ENCODE results near the gene FAM228A.
"Not testable (repeated sequence)": the region's sequence is repeated elsewhere in the genome, so short reads cannot be mapped to it uniquely, and the experiment has no call there.

FAM228A gene

DNA sequence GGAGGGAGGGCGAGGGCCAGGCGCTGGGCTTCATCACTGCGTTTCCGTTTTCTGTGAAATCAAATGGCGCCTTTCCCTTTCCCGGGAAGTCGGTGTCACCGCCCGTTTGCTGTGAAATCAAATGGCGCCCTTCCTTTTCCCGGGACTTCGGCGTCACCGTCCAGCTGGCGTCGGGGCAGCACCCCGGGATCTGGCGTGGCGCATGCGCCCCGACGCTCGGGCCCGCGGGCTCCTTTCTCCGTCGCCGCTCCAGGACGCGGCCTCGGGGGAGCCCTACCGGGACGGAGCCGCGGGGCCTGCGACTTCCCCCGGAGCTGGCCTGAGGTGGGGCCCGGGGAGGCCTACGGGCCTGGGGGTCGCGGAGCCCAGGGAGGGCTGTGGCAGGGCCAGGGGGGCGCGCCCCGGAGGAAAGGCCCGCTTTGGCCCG, at the start of gene FAM228A:
TSS of gene FAM228A (plus strand) at position 203 of the 427 bp plus-strand sequence. CDS start 428 bp downstream, outside the sequence.
- DNase-seq: no peak

DNA sequence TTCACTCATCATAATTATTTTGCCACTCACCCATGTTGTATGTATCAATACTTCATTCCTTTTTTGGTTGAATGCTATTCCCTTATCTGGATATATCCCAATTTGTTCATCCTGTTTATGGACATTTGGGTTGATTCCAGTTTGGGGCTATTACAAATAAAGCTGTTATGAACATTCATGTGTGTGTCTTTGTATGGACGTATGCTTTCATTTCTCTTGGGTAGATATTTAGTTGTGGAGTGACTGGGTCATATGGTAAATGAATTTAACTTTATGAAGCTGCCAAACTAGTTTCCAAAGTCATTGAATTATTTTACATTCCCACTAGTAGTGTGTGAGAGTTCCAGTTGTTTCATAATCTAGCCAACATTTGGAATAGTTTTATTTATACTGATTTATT, 48.9 kb upstream of the FAM228A start:
- no peak for DNase-seq

DNA sequence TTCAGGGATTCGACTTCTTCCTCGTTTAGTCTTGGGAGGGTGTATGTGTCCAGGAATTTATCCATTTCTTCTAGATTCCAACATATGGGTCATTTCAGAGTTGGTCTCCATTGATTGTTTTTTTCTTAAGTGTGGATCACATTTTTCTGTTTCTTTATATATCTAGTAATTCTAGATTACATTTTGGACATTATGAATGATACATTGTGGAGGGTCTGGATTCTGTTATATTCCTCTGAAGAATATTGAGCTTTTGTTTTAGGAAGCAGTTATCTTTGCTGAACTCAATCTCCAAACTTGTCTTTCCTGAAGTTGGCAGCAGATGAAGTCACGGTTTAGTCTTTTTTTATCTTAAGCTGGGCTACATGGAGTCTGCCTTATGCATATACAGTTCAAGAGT, 42.3 kb upstream of the FAM228A start:
- DNase-seq: no peak

DNA sequence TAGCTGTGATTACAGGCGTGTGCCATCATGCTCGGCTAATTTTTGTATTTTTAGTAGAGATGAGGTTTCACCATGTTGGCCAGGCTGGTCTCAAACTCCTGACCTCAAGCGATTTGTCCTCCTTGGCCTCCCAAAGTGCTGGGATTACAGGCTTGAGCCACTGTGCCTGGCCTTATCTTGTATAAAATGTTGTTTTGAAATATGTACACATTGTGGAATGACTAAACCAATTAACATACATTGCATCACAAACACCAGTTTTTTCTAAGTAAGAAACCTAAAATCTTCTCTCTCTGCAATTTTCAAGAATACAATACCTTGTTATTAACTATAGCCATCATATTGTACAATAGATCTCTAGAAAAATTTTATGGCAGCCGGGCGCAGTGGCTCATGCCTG, 34.5 kb upstream of the FAM228A start:
- DNase-seq: not testable (repeated sequence)

DNA sequence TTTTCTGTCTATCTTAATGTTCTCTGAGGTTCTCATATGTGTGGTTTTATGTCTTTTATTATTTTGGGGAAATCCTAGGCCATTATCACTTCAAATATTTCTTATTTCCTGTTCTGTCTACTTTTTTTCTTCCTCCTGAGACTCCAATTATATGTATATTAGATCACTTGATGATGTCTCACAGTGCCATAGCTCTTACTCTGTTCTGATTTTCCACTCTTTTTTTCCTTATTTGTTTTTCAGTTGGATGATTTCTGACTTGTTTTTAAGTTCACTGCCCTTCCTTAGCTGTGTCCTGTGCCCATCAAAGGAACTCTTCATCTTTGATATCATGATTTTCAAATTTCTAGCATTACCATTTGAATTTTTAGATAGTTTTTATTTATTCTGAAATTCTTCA, 27.5 kb upstream of the FAM228A start:
- DNase-seq: no peak

DNA sequence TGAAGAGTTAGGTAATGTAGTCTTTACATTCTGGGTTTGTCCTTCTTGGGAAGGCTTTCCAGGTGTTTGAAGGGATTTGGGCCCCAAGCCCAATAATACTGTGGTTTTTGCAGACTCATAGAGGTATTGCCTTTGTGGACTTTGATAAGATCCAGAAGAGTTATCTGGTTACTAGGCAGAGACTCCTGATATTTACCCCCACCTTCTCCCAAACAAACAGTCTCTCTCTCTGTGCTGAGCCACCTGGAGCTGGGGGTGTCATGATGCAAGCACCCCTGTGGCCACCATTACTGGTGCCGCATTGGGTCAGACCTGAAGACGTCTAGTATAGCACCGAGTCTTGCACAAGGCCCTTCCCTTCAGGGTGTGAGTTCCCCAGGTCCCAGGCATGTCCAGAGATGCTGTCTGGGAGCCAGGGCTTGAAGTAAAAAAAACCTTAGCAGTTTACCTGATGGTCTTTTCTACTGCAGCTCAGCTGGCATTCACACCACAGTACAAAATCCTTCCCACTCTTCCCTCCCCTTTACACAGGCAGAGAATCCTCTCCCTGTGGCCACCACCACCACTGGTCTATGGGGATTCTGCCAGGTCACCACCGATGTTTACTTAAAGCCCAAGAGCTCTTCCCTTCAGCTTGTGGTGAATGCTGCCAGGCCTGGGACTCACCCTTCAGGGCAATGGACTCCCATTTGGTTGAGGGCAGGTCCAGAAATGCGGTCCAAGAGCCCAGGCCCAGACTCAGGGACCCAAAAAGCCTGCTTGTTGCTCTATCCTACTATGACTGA, 22.2 kb upstream of the FAM228A start:
- no peak for DNase-seq

DNA sequence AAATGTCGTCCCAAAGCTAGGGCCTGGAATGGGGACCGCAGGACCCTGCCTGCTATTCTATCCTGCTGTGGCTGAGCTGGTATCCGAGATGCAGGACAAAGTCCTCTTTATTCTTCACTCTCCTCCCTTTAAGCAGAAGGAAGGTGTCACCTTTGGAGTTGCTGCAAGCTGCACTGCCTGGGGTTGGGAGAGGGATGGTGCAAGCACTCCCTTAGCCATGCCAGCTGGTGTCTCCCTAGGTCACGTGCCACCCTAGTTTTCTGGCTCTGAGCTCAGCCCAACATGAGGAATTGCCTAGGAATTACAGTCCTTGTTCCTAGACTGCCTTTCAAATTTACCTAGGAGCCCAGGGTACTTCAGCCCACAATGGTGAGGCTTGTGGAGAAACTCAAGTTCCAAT, 21.4 kb upstream of the FAM228A start:
- DNase-seq: no peak

DNA sequence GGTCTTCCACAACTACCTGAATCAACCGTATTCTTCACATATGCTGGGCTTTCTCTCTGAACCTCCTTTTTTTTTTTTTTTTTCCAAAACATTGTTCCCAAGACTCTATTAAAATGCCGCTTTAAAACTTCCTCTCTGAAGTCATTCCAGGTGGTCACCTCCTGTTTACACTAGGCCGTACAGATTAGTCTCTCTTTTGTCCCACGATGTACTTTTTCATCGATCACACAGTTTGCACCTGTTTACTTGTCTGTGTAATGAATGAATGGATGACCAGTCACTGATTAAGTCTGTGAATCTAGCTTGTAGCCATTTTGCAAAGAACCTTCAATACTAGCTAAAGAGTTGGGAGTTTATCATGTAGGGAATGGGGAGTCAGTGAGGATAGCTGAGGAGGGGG, 16.7 kb upstream of the FAM228A start:
- DNase-seq: no peak

DNA sequence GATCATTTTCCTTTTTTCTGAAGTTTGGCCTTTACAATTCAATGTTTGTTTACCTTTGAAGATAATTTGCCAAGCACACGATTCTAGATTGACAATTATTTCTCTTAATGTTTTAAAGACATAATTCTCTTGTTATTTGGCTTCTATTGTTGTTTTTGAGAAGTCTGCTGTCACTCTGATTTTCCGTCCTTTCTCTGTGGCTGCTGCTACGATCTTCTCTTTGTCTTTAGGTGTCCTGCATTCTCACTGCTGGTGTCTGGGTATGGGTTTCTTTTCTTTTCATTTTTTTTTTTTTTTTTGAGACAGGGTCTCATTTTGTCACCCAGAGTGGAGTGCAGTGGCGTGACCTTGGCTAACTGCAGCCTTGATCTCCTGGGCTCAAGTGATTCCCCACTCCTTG, 15.1 kb upstream of the FAM228A start:
- no peak for DNase-seq

DNA sequence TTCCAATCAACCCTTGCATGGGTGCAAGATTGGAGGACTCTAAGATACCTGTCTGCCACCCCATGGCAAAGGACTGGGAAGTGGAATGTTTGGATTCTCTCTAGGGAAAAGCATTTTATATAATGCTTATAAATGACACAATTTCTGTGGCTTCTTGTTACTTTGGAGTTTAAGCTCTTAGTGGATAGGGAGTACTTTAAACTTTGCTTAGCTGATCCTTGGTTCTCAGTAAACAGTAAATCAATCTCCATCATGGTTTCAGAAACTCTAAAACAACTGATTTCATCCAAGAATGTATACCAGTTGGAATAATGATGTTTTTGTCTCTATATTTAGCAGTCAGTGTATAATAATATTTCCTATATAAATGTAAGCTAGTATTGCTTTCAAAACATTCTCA, 14.1 kb upstream of the FAM228A start:
- no peak for DNase-seq

DNA sequence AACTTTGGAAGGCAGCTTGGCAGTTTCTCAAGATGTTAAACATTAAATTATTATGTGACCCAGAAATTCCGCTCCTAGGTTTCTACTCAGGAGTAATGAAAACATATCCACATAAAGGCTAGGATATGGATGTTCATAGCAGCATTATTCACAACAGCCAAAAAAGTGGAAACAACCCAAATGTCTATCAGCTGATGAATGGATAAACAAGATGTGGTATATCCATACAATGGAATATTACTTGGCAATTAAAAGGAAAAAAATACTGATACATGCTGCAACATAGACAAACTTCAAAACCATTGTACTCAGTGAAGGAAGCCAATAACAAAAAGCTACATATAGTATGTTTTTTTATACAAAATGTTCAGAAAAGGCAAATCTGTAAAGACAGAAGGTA, 12.4 kb upstream of the FAM228A start:
- DNase-seq: no peak

DNA sequence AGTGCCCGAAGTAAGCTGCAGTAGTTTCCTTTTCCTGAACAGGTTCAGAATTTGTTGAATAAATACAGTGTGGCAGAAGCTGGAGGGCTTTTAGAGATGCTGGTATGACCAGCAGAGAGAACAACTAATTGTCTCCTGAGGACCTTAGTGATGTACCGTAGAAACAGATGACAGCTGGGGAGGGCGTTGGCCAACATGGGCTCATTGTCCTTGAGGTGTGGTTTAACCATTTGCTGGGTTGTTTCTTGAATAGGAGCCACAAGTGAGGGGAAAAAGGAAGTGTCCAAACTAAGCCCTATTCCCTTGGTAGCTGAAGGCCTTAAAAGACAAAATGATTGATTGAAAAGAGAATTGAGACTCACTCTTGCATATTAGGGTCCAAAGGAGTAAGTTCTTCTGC, 11.7 kb upstream of the FAM228A start:
- peak; percentile 4 for DNase-seq

DNA sequence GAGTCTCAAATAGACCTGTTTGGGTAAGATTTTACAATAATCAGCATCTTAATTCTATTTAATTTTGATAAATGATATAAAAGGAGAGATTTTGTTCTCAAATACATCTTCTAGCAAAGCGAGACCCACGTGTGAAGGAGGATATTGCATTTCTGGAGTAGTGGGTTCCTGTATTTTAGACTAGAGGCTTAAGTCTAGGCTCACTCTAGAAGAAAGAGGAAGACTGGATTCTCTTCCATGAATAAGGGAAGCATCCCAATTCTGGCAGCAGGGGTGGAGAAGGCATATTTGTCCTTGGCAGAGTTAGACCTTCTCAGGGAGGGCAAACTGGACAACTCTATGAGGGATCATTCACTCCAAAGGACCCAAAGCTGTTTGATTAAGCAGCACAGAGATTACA, 11.3 kb upstream of the FAM228A start:
- DNase-seq: no peak

DNA sequence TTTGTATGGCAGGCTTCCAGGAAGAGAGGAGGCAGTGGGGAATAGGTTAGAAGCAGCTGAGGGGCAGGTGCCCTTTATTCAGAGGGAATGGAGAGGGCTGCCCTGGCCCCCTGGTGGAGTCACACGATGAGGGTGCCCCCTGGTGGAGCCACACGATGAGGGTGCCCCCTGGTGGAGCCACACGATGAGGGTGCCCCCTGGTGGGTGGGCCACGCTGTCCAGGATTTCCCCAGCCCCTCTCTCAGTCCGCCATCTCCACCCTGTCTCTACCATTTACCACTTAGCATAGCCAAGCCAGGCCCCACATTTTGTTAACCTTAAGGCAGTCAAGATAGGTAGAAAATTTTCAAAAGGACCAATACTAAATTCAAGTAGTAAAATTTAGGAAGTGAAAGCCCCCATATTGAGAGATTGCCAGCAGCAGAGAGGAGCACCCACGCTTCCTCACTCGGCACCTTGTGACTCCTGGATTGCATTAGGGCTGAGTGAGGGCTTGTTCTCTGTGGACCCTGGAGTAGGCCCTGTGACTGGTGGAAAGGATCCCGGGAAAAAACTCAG, 10.4 kb upstream of the FAM228A start:
- no peak for DNase-seq

DNA sequence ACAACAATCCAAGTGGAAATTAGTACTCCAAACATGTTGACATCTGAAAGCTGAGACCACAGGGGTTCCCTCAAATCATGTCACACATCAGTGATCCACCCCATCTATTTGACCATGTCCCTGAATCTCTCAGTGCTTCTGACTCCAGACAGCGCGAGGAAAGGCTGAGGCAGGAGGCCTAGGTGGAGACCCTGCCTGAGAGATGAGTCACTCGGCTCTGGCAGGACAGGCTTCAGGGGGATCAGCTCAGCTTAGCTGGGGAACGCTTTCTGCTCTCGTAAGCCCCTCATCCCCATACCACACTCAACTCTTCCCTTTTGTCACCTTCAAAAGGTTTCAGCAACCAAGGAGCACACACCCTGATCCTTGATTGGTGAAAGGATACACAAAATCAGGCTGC, 5.8 kb upstream of the FAM228A start:
- no peak for DNase-seq

DNA sequence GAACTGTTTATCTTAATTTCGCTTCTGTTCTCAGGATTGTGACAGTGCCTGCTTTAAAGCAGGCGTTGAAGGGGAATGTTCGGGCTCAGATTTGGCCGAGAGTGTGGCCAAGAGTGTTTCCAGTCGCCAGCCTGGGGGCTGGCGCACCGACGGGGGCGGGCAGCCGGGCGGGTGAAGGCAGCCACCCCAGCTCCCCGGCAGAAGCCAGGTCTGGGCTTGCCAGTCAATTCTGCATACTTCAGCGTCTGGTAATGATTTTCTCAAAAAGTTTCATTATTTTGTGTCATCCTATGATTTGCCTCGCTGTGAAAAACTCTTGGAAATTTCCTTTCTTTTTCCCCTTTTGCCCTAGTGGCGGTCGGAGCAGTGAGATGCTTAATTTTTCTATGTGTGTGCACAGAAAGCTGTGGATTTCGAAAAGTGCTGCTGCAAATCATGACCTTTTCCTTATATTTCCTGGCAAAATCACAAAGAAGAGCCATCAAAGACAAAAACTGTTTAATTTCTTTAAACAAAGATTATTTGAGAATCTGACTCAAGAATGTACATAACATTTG, 856 bp downstream of the FAM228A start:
- DNase-seq: no peak

DNA sequence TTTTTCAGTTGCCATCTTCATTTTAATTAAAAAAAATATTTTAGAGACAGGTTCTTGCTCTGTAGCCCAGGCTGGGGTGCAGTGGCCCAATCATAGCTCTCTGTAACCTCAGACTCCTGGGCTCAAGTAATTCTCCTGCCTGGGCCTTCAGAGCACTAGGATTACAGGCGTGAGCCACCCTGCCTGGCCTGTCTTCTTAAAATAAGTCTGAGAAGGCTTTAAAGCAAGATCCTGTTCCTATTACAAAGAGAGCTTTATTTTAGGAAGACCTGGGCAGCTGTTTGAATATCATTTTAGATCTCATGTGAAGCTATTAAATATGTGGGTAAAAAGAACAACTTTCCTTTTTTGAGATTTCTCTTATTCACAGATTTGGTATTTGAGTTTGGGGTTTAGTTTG, 1.5 kb downstream of the FAM228A start:
- no peak for DNase-seq

DNA sequence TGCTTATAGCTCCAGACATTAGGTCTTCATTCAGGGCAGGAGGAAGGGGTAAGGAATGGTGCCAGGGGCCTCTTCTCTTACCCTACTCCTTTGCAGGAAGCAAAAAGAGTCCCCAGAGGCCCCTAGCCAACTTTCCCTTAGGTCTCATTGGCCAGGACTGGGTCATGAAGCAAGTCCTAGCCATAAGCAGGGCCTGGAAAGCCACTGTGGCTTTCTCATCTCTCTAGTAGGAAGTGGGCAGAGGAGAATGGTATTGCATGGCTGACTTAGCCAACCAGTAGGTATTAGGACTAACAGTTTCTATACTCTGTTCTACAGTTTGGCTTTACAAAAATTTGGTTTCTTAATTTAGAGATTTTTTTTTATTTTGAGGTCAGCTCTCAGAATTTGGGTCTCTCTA, 4.8 kb downstream of the FAM228A start:
- DNase-seq: peak; percentile 67

DNA sequence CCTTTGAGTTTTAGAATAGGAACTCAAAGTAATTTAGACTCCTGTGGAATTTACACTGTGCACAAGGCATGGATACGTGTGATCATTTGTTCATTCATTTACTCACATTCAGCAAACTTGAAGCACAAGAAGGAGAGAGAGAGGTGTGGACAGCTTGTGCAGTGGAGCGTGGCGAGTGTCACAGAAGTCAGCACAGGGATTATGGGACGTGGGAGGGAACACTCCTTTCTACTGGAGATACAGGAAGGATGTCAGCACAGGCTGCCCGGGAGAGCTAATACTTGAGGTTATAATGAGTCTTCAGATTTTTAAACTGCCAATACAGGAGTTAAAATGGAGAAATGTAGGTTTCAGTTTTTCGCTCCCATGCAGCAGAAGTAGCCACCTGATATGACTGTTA, 7.0 kb downstream of the FAM228A start:
- peak; percentile 47 for DNase-seq

DNA sequence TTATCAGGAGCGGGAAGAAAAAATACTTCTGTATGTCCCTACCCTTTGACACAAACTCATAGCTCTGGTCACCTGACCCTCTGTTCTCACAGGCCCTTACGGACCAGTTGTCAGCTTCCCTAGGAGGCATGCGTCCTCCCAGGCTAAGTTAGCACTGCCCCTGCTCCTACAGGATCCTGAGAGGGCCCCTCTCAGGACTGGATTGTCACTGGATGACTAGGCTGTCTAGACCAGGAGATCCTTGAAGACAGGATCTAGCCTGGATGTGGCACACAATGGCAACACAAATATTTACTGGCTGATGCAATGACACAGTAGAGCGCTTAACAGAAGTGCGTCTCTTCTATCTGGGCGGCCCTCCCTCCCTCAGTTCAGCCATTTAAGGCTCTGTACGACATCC, 7.7 kb downstream of the FAM228A start:
- DNase-seq: no peak

DNA sequence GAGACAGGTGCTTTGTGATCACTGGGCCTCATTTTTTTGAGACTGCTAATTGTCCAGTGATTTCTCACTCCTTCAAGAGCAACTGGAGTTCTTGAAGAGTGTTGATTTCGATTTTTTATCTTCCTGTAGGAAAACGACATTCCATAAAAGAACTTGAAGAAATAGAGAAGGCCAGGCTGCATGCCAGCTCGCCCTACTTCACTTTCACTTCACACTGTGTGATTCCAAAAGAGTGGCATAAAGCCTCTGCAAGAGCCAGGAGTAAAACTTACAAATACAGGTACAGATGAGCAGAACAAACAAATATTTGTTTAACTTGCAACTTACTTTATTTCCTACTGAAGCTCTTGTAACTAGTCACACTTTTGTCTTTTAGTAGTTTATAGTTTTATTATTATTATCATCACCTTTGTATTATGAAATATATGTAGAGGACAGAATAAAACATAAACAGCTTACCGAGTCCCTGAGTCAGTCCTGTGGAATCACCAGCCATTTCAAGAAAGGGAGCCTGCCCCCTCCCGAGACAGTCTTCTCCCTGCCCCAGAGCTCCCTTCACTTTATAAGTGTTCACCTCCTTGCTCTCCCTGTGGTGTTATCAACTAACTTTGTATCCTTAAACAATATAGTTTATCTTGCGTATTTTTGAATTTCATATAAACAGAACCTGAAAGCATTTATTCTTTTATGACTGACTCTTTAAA, 8.7 kb downstream of the FAM228A start:
- no peak for DNase-seq

DNA sequence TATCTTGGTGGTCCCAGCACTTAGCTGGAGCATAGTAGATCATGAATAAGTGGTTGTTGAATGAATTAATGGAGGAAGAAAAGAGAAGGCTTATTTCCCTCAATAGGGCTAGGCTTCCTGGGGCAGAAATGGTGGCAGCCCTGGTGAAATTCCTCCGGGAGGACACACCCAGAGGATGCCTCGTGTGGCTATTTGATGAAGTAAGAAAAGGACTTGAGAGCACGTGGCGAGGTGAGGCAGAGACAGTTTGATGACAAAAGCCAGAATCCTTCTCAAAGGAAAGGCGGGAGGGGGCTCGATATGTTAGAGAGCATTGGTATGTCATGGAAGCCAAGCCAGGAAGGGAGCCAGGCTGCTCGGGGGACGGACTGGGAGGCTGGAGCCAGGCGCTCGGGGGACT, 14.7 kb downstream of the FAM228A start:
- DNase-seq: no peak

DNA sequence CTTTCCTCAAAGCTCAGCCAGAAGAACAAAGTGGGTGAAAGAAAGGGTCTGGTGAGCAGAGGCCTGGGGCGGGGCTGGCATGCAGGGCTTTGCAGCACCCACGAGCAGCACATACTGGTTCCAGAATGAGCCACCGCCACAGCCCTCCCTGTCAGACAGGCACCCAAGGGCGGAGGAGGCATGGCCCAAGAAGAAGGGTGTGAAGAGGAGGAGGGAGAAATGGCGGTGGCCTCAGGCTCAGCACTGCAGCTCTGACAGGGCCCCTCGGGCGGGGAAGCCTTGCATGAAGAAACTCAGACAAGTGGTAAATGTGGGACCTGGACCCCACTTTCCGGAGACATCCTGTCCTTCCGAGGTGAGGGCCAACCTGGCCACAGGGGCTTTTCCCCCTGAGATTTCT, 15.7 kb downstream of the FAM228A start:
- no peak for DNase-seq

DNA sequence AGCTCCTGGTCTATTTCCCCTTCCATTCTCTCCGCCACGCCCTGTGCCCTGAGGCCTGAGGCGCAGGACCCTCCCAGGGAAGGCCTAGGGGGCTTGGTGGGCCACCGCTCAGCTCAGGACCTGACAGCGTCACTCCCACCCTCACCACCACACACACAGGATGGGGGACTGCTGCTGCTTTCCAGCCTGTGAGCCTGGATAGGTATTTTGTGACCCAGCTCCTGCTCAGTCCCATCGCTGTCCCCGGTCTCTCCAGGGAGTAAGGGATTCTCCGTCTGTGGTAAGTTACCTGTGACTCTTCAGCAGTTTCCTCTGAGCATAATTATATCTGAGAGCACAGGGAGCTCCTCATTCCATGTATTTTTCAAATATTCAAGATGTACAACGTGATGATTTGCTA, 16.3 kb downstream of the FAM228A start:
- DNase-seq: no peak
